Thyroid gland (tissue), 4 donors: ENCODE results near the gene ACE.

Experiments
- CTCF ChIP-seq, 6 experiments: fragments of 200-600 bp in 3 of 6; fragments of 450-650 bp in 3 of 6; sonication (generic) in 3 of 6; IDR thresholded peaks; one replicate each; pipeline ENCODE4 v1.5.1; 2016 to 2019; ENCODE audit warnings: antibody characterized with exemption in 6 of 6, mild to moderate bottlenecking in 2 of 6, inconsistent platforms in 1 of 6, moderate library complexity in 1 of 6
- POLR2A ChIP-seq, 2 donors: fragments of 450-650 bp; IDR thresholded peaks; one replicate each; pipeline ENCODE4 v1.6.1; 2017; ENCODE audit warnings: antibody characterized with exemption in 2 of 2, mild to moderate bottlenecking in 2 of 2, moderate library complexity in 1 of 2

GRCh38 chr17:63537001-63537400, 60.1 kb downstream of the ACE start:
- TF ChIP-seq CTCF (IDR thresholded peaks at IDR 0.05) (no peak), POLR2A (IDR thresholded peaks at IDR 0.05) (no peak)
